Loucy (cell line): Measurements from ENCODE around the gene HSH2D.

Source experiments
- H2AFZ ChIP-seq: fragments of 200-600 bp; sonication (generic); 2 replicates; pipeline ENCODE4 v1.6.0; 2016; ENCODE audit warnings: antibody characterized with exemption, mild to moderate bottlenecking, low read length, moderate library complexity
- H3F3A ChIP-seq: fragments of 200-600 bp; 2 replicates; pipeline ENCODE4 v1.6.0; 2016; ENCODE audit warnings: antibody characterized with exemption, low read depth, mild to moderate bottlenecking
- H3K27me3 ChIP-seq: fragments of 200-600 bp; sonication (generic); 2 replicates; pipeline ENCODE4 v1.6.1; 2014; ENCODE audit warnings: low read length, mild to moderate bottlenecking; ENCODE audit not compliant: insufficient read depth, poor library complexity, severe bottlenecking
- H3K36me3 ChIP-seq: fragments of 200-600 bp; sonication (generic); 2 replicates; pipeline ENCODE4 v1.6.1; 2016; ENCODE audit warnings: low read length; ENCODE audit not compliant: insufficient read depth
- H3K4me1 ChIP-seq: fragments of 200-600 bp; sonication (generic); 2 replicates; pipeline ENCODE4 v1.5.1; 2014; ENCODE audit warnings: low read length, mild to moderate bottlenecking; ENCODE audit not compliant: insufficient read depth, poor library complexity, severe bottlenecking
- H3K4me2 ChIP-seq: fragments of 200-600 bp; sonication (generic); 2 replicates; pipeline ENCODE4 v1.6.0; 2014; ENCODE audit warnings: antibody characterized with exemption, low read length, low read depth, mild to moderate bottlenecking; ENCODE audit not compliant: poor library complexity, severe bottlenecking
- H3K4me3 ChIP-seq: fragments of 200-600 bp; sonication (generic); 2 replicates; pipeline ENCODE4 v1.5.1; 2014; ENCODE audit warnings: low read length, mild to moderate bottlenecking, mixed read lengths; ENCODE audit not compliant: poor library complexity, severe bottlenecking
- H3K79me2 ChIP-seq: fragments of 200-600 bp; sonication (generic); 2 replicates; pipeline ENCODE4 v1.6.1; 2014; ENCODE audit warnings: low read length; ENCODE audit not compliant: insufficient read depth
- H3K9ac ChIP-seq: fragments of 200-600 bp; sonication (generic); 2 replicates; pipeline ENCODE4 v1.6.0; 2014; ENCODE audit warnings: mild to moderate bottlenecking, low read depth, low read length, moderate library complexity; ENCODE audit not compliant: poor library complexity, severe bottlenecking
- H3K9me2 ChIP-seq: fragments of 200-600 bp; sonication (generic); replicated peaks from 2 replicates; pipeline ENCODE4 v1.6.1; 2016; ENCODE audit warnings: low read depth, low read length, mixed read lengths
- H3K9me3 ChIP-seq: fragments of 200-600 bp; sonication (generic); 2 replicates; pipeline ENCODE4 v1.6.1; 2014; ENCODE audit warnings: mild to moderate bottlenecking, antibody characterized with exemption, low read length, low read depth; ENCODE audit not compliant: insufficient read depth
- H4K20me1 ChIP-seq: fragments of 200-600 bp; sonication (generic); 2 replicates; pipeline ENCODE4 v1.6.0; 2014; ENCODE audit warnings: antibody characterized with exemption, low read length, mild to moderate bottlenecking; ENCODE audit not compliant: insufficient read depth, poor library complexity, severe bottlenecking
- EZH2phosphoT487 ChIP-seq: fragments of 200-600 bp; IDR thresholded peaks from 2 replicates; pipeline ENCODE4 v1.6.1; 2018; ENCODE audit warnings: antibody characterized with exemption, mild to moderate bottlenecking, moderate library complexity, borderline replicate concordance
- TF ChIP-seq, protein P1 (sequence below): fragments of 200-600 bp; sonication (generic); conservative IDR thresholded peaks from 2 replicates; pipeline ENCODE4 v1.5.1; 2014; ENCODE audit warnings: mild to moderate bottlenecking, antibody characterized with exemption, low read length

Gene HSH2D

DNA sequence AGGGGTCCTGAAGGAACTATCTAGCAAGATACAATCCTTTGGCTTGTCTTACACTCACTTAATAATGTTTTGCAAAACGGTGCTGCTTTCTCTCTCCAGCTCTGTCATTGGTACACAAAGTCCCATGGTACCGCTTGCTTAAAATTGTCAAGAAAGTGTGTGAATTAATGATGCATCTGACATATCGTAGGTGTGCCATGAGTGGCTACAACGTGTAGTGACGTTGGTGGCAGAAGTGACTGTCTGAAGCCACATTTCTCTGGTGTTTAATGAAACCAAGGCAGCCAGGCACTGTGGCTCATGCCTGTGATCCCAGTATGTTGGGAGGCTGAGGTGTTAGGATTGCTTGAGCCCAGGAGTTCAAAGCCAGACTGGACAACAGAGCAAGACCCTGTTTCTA is 2.6 kb downstream of the HSH2D start:
- Histone ChIP-seq H3K9me3 (no peaks in the 10 kb centered on the region), H3K36me3 (peaks cover 11% of the 10 kb centered on the region; the same call in 1 of the 2 replicates), H2AFZ (no peak overlapping the region), H3K4me3 (peak overlapping the region; percentile 96), H4K20me1 (peaks cover 23% of the 10 kb centered on the region), H3K9ac (peak overlapping the region; percentile 98), H3F3A (peaks cover 13% of the 10 kb centered on the region), H3K4me2 (peak overlapping the region; percentile 96), H3K4me1 (peaks cover 80% of the 10 kb centered on the region), H3K9me2 (no peaks in the 10 kb centered on the region), H3K79me2 (peaks cover 89% of the 10 kb centered on the region), H3K27me3 (no peaks in the 10 kb centered on the region)
- TF ChIP-seq, protein P1, sequence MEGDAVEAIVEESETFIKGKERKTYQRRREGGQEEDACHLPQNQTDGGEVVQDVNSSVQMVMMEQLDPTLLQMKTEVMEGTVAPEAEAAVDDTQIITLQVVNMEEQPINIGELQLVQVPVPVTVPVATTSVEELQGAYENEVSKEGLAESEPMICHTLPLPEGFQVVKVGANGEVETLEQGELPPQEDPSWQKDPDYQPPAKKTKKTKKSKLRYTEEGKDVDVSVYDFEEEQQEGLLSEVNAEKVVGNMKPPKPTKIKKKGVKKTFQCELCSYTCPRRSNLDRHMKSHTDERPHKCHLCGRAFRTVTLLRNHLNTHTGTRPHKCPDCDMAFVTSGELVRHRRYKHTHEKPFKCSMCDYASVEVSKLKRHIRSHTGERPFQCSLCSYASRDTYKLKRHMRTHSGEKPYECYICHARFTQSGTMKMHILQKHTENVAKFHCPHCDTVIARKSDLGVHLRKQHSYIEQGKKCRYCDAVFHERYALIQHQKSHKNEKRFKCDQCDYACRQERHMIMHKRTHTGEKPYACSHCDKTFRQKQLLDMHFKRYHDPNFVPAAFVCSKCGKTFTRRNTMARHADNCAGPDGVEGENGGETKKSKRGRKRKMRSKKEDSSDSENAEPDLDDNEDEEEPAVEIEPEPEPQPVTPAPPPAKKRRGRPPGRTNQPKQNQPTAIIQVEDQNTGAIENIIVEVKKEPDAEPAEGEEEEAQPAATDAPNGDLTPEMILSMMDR = no peak
- no peak for TF ChIP-seq EZH2phosphoT487

DNA sequence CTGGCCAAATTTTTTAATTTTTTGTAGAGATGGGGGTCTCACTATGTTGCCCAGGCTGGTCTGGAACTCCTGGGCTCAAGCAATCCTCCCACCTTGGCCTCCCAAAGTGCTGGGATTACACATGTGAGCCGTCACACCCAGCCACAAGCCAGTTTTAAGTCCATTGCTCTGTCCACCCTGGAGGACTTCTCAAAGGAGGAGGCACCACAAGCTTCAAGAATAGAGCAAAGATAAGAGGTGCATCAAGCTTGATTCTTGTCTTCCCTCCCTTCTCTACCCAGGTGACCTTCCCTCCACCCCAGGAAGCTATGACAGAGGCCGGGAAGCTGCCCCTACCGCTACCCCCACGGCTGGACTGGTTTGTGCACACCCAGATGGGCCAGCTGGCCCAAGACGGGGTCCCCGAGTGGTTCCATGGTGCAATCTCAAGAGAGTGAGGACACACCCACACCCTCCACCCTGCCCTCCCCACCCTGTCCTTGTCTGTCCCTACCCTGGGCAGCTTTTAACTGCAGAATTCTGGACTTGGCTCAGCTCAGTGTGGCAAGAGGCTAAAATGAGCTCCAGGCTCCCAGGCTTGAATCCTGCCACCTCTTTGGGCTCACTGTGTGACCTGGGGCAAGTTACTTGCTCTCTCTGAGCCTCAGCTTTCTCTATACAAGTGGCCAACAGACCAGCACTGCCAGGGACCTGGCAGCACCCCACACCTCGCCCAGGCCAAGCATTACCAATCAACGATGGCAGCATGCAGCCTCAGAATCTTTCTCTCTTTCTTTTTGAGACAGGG is 5.2 kb downstream of the HSH2D start:
- Histone ChIP-seq H3K79me2 (peaks cover 98% of the 10 kb centered on the region), H3F3A (peaks cover 13% of the 10 kb centered on the region), H3K4me3 (peak overlapping the region; percentile 67), H3K9me3 (no peaks in the 10 kb centered on the region), H4K20me1 (peaks cover 42% of the 10 kb centered on the region), H3K36me3 (peaks cover 35% of the 10 kb centered on the region), H2AFZ (no peak overlapping the region), H3K27me3 (no peaks in the 10 kb centered on the region), H3K4me2 (peak overlapping the region; percentile 96), H3K9ac (peak overlapping the region; percentile 74), H3K9me2 (no peaks in the 10 kb centered on the region), H3K4me1 (peaks cover 69% of the 10 kb centered on the region)
- TF ChIP-seq, protein P1 = no peak
- no peak for TF ChIP-seq EZH2phosphoT487

- Histone ChIP-seq H3K9ac (no peak overlapping the region), H3K27me3 (no peaks in the 10 kb centered on the region), H3K9me2 (no peaks in the 10 kb centered on the region), H3K9me3 (no peaks in the 10 kb centered on the region), H3K4me1 (peaks cover 43% of the 10 kb centered on the region), H3K4me2 (no peak overlapping the region), H3K36me3 (peaks cover 75% of the 10 kb centered on the region), H4K20me1 (peaks cover 49% of the 10 kb centered on the region), H3K4me3 (no peak overlapping the region), H3F3A (peaks cover 26% of the 10 kb centered on the region), H2AFZ (no peak overlapping the region), H3K79me2 (peaks cover 69% of the 10 kb centered on the region)
- TF ChIP-seq EZH2phosphoT487 = no peak
- TF ChIP-seq, protein P1 = no peak
Measured at GRCh38 chr19:16153582-16154336, 10.3 kb downstream of the HSH2D start.
